ENCODE data around the gene BCL11A. TPM values are rescaled to one million over a fixed set of nuclear protein-coding genes. Genes with fewer than 3 reads are reported as not detected.
A peak's percentile ranks its signal among the peaks of the same experiment; 100 is the strongest.

Gene BCL11A
- polyA plus RNA-seq, 3 donors = 8.7 to 15.6 (median 11.1) TPM

DNA sequence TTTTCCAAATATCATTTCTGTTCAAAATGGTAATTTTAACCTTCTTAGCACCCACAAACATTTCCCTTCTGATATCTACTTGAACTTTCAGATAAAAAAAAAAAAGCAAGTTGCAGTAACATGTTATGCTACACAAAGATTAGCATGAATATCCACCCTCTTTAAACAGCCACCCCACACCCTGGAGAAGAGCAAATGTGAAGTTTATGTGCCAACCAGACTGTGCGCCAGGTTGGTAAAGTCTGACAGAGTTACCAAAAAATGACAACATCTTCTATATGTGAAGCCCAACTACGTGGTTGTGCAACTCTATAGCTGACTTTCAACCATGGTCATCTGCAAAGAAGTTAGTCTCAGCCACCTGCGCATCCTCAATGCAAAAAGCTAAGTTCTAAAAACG, 62.6 kb downstream of the BCL11A start:
- Mint-ChIP-seq H3K27me3 (ENCODE audit: low read depth in 3 of 3) (peaks cover 0 to 3% (median 0%) of the 10 kb centered on the region in 3 donors), H3K4me1 (peaks cover 51% of the 10 kb centered on the region), H3K9me3 (no peaks in the 10 kb centered on the region), H3K27ac (peak overlapping the region in 4 of 7 donors; percentile 42 to 78 (median 60)), H3K4me3 (no peak overlapping the region), H3K36me3 (peaks cover 12 to 13% of the 10 kb centered on the region in 2 donors)
- H3K79me2 ChIP-seq (ENCODE audit: insufficient read depth, low read length) = peaks cover 98% of the 10 kb centered on the region
- peak in 2 of 3 donors; percentile 36 to 42 for DNase-seq
- H3K27me3 ChIP-seq (ENCODE audit: control insufficient read depth in 2 of 2, insufficient read depth in 2 of 2, low read length in 2 of 2) = no peaks in the 10 kb centered on the region
- no peak overlapping the region for H3K4me3 ChIP-seq (replicated peaks in 1 of 3; ENCODE audit: low read depth in 2 of 3, low read length in 3 of 3)
- H3K36me3 ChIP-seq (replicated peaks in 1 of 2; ENCODE audit: control insufficient read depth in 1 of 2, insufficient read depth in 2 of 2, low read length in 2 of 2) = peaks cover 0 to 8% of the 10 kb centered on the region in 2 donors
- H3K9ac ChIP-seq (ENCODE audit: insufficient read depth, low read length, poor library complexity, severe bottlenecking) = no peak overlapping the region
- peak overlapping the region in 1 of 2 donors; percentile 30 for H3K27ac ChIP-seq (ENCODE audit: low read depth in 1 of 2, low read length in 2 of 2)
- no peak overlapping the region for H3K4me2 ChIP-seq (replicated peaks; ENCODE audit: extremely low read depth, low read length, poor library complexity, severe bottlenecking)
- no peak overlapping the region for H2AFZ ChIP-seq (ENCODE audit: insufficient read depth, low read depth, low read length, poor library complexity, severe bottlenecking)
- H3K9me3 ChIP-seq (replicated peaks in 1 of 2; ENCODE audit: control insufficient read depth in 1 of 2, insufficient read depth in 1 of 2, low read length in 2 of 2) = no peaks in the 10 kb centered on the region
- no peak for TF ChIP-seq CTCF (IDR thresholded peaks at IDR 0.05)
- H3K4me1 ChIP-seq (ENCODE audit: control insufficient read depth in 1 of 2, insufficient read depth in 2 of 2, low read length in 2 of 2) = peaks cover 19% of the 10 kb centered on the region in 2 donors
- no peaks in the 10 kb centered on the region for H4K20me1 ChIP-seq (ENCODE audit: insufficient read depth, low read length)
- 13% methylated on average over 2 of the region's 4 CpGs for WGBS (ENCODE audit: insufficient coverage)
- intact Hi-C loops (cut with micrococcal nuclease) = loop anchor here in 1 of 2 donors (10.0 kb wide), 1 partner anchor 46 kb away; no protein-coding TSS in a partner anchor

- H3K4me1 Mint-ChIP-seq = peaks cover 52% of the 10 kb centered on the region
- Histone ChIP-seq H3K79me2 (ENCODE audit: insufficient read depth, low read length) (peaks cover 95% of the 10 kb centered on the region), H3K36me3 (replicated peaks in 1 of 2; ENCODE audit: control insufficient read depth in 1 of 2, insufficient read depth in 2 of 2, low read length in 2 of 2) (peaks cover 0 to 8% of the 10 kb centered on the region in 2 donors)
These were observed 63.0 kb downstream of the BCL11A start for GRCh38 chr2:60490441-60490840.

More at GRCh38 chr2:60490441-60490840, 63.0 kb downstream of the BCL11A start:
- no peaks in the 10 kb centered on the region for H4K20me1 ChIP-seq (ENCODE audit: insufficient read depth, low read length)
- Mint-ChIP-seq H3K4me3 (no peak overlapping the region), H3K27me3 (ENCODE audit: low read depth in 3 of 3) (peaks cover 0 to 3% (median 0%) of the 10 kb centered on the region in 3 donors), H3K27ac (peak overlapping the region in 3 of 7 donors; percentile 17 to 77 (median 43)), H3K9me3 (no peaks in the 10 kb centered on the region), H3K36me3 (peaks cover 10 to 13% of the 10 kb centered on the region in 2 donors)
- H3K27me3 ChIP-seq (ENCODE audit: control insufficient read depth in 2 of 2, insufficient read depth in 2 of 2, low read length in 2 of 2) = no peaks in the 10 kb centered on the region
- H2AFZ ChIP-seq (ENCODE audit: insufficient read depth, low read depth, low read length, poor library complexity, severe bottlenecking) = no peak overlapping the region
- peaks cover 23% of the 10 kb centered on the region in 2 donors for H3K4me1 ChIP-seq (ENCODE audit: control insufficient read depth in 1 of 2, insufficient read depth in 2 of 2, low read length in 2 of 2)
- H3K9ac ChIP-seq (ENCODE audit: insufficient read depth, low read length, poor library complexity, severe bottlenecking) = no peak overlapping the region
- no peaks in the 10 kb centered on the region for H3K9me3 ChIP-seq (replicated peaks in 1 of 2; ENCODE audit: control insufficient read depth in 1 of 2, insufficient read depth in 1 of 2, low read length in 2 of 2)
- no peak overlapping the region for H3K4me2 ChIP-seq (replicated peaks; ENCODE audit: extremely low read depth, low read length, poor library complexity, severe bottlenecking)
- no peak for DNase-seq
- TF ChIP-seq CTCF (IDR thresholded peaks at IDR 0.05) = no peak
- peak overlapping the region in 1 of 2 donors; percentile 30 for H3K27ac ChIP-seq (ENCODE audit: low read depth in 1 of 2, low read length in 2 of 2)
- intact Hi-C loops (cut with micrococcal nuclease) = loop anchor here in 1 of 2 donors (10.0 kb wide), 1 partner anchor 46 kb away; no protein-coding TSS in a partner anchor
- no peak overlapping the region for H3K4me3 ChIP-seq (replicated peaks in 1 of 3; ENCODE audit: low read depth in 2 of 3, low read length in 3 of 3)
- WGBS (ENCODE audit: insufficient coverage) = 100% methylated on average over 1 of the region's 1 CpG
